Globus pallidus (tissue), 1 donor: ENCODE data around the gene ID3.

Experiments
- DNase-seq: peaks from one replicate; pipeline ENCODE4 v3.0.0-alpha.2; 2015; ENCODE audit warnings: low spot score

The ID3 gene, protein sequence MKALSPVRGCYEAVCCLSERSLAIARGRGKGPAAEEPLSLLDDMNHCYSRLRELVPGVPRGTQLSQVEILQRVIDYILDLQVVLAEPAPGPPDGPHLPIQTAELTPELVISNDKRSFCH

DNA sequence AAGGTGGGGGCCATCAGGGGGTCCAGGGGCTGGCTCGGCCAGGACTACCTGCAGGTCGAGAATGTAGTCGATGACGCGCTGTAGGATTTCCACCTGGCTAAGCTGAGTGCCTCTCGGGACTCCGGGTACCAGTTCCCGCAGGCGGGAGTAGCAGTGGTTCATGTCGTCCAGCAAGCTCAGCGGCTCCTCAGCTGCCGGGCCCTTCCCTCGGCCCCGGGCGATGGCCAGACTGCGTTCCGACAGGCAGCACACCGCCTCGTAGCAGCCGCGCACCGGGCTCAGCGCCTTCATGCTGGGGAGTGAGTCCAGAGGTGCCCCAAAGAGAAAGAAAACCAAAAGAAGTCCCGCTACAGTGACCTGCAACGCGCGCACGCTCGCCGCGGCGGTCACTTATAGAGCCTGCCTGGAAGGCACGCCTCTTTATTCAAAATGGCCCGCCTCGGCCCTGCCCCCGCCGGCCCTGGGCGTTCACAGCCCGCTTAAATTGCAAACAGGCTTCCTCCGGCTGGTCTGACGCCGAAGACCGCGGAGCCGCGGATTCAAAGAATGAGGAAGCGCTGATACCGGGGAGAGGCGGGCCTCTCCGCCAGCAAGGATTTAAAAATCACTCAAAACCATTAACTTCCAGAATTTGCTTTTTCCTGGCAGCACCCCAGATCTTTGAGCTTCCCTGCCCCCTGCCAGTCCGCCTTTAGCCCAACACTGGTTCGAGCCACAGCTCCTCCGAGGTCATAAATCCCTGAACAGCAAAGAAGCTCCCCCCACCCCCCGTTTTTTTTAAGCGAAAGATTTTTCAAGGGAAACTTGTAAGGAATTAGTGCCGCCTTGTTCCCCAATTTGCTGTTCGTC lies at the start of gene ID3:
TSS of gene ID3 (minus strand) at position 366 of the 849 bp plus-strand sequence. CDS start at position 291, 75 bp downstream.
- peak; percentile 92 for DNase-seq

DNA sequence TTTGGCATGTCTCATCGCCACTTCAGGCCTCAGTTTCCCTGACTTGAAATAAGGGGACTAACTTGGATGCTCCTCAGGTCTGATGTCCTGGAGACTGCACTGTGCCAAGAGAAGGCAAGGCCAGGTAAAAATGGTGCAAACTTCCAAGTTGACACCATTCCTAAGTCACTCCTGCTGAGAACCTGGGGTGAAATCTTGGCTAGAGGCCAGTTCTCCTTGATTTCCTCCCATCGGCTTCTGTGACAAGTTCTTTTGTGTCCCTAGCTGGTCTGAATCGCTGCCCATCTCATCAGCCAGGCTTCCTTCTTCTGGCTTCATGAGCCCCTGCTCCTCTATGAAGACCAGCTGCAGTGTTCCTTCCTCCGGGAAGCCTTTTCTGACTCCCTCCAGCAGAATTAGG lies 48.6 kb upstream of the ID3 start:
- DNase-seq: no peak

DNA sequence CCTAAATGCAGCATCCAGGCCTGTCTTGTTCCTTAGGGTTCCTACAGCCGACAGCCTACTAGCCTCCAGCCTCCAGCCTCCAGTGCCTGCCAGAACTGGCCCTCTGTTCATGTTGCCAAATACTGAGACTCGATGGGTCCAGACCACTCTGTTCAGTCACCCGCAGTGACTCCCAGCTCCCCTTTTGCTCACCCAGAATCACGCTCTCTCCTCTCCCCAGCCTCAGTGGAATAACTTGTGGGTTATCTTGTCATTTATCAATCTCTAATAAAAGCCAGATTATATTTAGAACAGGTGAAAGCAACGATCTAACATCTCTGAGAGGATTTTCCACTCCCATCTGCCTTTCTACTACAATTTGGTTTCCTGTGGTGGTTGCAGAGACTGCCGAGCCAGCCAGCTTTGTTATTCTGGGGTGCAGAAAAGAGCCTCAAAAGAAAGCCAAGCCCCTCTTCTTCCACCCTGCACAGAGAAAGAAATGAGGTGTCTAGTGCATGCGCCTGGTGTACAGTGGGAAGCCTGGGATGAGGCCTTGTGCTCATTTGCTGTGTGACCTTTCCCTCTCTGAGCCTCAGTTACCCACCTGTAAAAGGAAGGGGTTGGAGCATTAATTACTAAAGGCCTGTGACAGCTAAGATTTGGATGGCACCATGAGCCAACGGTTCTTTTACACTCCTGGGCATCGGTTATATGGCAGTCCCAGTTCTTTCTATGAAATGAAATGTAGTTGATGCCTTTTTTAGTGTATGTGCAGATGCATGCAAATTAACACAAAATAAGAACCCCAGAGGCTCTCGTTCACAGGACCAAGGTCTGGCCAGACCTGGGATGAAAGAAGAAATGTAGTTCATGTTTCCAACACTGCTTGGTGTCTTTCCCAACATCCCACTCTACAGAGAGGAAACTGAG lies 42.9 kb upstream of the ID3 start:
- DNase-seq: no peak

DNA sequence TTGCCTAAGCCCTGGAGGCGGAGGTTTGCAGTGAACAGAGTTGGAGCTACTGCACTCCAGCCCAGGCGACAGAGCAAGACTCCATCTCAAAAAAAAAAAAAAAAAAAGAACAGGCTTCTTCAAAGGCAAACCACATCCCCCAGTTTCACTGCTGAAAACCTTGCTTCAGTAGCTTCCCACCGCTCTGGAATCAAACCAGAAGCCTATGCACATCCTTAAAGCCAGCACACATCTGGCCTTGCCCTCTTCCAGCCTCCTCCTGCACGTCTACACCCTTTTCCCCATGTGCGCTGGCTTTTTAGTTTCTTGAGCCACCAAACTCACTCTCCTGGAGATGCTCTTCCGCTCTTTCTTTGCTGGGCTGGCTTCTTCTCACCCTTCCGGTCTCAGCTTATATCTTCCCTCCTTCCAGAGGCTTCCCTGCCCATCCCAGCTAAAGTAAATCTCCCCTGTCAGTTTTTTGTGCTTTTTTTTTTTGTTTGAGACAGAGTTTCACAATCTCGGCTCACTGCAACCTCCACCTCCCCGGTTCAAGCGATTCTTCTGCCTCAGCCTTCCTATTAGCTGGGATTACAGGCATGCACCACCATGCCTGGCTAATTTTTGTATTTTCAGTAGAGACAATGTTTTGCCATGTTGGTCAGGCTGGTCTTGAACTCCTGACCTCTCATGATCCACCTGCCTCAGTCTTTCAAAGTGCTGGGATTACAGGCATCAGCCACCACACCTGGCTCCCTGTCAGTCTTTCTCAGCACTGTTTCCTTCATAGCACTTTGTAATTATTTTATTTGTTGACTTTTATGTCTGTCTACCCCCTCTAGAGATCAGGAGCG lies 42.0 kb upstream of the ID3 start:
- DNase-seq: no peak

GRCh38 chr1:23600283-23600682 lies 41.0 kb upstream of the ID3 start:
- no peak for DNase-seq

- no peak for DNase-seq
Observed at GRCh38 chr1:23599125-23599524, 39.8 kb upstream of the ID3 start.

DNA sequence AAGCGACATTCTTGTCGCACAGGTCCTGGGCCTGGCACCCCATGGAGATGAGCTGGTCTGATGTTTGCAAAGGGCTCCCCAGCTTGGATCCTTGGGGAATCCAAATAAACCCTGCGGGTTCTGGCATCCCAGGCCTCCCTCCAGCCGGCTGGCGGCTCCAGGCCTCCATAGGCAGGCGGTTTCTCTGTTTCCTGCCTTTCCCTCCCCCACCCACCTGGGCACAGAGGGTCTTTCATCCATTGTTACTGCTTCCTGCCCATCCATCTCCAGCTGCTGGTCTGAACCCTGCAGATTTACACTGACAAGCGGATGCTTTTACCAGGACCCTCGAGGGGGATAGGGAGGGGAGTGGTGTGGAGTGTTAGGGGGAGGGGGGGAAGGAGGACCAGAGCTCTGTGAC lies 39.1 kb upstream of the ID3 start:
- peak; percentile 41 for DNase-seq

- DNase-seq: no peak
Observed at GRCh38 chr1:23597635-23598388, 38.5 kb upstream of the ID3 start.

DNA sequence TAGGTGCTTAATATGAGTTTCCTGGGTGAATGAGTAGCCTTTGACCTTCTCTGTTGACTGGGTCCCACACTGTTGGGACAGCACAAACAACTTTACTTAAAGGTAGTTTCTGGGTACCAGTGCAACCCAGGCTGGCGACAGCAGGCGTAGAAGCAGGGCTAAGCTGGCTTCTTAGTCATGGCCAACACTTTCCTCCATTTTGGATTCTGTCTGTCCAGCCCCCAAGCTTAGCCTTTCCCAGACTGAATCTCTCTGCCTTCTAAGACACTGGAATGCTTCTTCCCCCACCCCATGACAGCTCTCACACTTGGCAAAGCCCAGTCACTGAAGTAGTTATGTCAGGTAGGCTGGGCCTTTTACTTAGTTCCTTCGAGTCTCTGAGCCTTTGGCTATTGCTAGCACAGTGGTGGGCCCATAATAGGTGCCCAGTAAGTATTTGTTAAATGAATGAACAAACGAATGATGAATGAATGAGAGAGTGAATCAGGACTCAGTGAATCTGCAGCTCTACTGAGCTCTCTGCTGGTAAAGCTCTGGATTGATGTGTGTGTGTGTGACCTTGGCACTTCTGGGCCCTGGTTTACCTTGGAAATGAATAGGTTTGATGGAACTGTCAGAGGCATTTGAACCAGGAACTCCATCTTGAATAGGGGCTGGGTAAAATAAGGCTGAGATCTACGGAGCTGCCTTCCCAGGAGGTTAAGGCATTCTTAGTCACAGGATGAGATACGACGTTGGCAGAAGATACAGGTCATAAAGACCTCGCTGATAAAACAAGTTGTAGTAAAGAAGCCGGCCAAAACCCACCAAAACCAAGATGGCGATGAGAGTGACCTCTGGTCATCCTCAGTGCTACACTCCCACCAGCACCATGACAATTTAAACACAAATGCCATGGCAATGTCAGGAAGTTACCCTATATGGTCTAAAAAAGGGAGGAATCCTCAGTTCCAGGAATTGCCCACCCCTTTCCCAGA lies 37.4 kb upstream of the ID3 start:
- no peak for DNase-seq

DNA sequence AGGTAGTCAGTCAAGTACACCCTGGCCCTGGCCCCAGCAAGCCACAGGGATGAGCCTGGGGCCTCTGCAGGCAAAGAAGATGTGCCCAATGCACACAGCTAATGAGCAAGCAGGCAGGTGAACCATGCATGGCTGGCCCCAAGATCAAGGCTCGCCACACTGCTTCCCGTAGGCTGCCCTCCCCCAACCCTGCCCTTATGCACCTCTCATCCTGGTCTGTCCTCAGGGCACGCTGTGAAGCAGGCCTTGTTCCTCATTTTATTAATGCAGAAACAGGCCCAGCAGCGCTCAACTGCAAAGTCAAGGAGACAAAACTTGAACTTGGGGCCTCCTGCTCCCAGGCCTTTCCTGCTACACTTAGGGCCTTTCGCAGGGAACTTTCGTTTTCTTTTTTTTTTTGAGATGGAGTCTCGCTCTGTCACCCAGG lies 35.6 kb upstream of the ID3 start:
- DNase-seq: no peak

DNA sequence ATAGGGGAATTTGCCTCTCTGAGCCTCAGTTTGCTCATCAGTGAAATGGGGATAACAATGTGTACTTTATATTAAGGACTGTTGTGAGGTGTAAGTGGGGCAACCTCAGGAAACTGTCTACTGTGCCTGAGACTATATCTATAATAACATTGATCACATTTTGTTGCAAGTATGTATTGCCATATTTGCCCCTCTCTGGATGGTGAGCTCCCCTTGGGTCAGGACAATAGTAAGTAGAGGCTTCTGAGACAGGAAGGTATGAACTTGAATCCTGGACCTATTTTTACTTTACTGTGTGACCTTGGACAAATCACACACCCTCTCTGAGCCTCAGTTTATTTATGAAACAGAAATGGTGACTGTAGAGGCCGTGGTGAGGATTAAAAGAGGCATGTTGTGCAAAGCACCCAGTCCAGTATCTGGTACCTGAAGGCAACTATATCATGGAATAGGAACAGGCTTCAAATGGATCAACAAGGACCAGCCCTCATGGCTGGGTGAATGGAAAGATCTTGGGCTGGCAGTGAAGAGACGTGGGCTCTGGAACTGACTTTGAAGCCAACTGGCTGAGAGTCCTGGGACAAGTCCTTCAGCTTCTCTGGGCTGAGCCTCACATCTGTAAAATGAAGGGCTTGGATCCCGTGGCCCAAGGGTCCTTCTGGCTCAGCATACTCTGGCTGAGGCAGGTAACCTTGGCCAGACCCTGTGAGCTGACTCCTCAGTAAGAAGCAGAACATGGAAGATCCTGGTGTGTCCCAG lies 35.0 kb upstream of the ID3 start:
- DNase-seq: no peak

- no peak for DNase-seq
Observed at GRCh38 chr1:23593556-23594148, 34.4 kb upstream of the ID3 start.

- no peak for DNase-seq
Observed at GRCh38 chr1:23593042-23593521, 33.8 kb upstream of the ID3 start.

DNA sequence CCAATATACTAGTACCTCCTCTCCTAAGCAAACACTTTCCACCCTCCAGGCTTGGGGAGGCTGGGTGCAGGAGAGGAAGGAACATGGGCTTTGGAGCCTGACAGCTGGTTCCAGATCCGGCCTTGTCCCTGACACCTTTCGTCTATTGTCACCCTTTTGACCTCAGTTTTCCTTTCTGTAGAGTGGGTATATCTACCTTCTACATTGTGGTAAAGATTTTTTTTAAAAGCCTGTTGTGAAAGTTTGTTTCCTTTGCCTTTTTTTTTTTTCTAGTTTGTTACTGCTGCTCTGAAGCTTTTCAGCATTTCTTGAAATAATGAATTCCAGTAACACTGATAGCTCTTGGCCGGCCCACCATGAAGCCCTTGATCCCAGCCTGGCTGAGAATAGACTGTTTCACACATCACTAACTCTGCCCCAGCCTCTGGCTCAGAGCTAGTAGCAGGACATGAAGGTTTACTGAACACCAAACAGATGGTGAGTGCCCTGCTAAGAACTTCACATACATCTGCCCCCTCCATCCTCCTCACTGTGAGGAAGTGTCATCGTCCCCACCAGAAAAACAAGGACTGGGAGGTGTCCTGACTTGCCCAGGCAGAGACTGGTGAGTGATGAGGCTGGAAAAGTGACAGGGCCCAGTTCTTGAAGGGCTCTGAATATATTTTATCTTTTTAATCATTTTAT lies 33.0 kb upstream of the ID3 start:
- DNase-seq: no peak

DNA sequence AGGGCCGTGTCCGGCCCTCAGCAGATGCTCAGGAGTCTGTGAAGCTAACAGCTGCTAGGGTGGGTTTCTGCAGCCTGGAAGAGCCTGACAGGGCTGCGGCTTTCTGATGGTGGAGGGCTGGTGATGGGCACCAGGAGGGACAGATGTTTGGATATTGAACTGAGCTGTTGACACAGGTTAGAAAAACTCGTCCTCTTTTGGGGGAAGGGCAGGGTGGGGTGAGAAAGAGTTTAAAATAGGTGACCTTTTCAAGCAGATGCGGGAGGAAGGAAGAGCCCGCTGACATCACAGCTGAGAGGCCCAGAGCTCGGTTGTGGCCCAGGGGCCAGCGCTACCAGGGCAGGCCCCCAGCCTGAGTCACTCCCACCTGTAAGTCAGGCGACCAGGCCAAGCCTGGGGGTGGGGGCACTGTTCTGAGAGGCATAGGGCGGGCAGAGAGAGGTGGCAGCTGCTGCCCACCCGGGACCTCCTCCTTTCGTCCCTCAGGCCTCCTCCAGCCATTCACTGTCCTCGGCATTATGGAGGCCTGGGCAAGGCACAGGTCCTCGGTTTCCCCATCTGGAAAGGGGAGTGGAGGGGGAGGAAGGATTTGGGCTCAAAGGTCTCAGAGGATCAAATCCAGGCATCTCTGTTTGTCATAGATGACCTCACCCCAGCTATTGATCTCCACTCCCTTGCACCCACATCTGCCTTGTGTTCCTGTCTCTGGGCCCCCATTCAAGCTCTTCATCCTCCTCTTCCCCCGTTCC lies 32.3 kb upstream of the ID3 start:
- no peak for DNase-seq

DNA sequence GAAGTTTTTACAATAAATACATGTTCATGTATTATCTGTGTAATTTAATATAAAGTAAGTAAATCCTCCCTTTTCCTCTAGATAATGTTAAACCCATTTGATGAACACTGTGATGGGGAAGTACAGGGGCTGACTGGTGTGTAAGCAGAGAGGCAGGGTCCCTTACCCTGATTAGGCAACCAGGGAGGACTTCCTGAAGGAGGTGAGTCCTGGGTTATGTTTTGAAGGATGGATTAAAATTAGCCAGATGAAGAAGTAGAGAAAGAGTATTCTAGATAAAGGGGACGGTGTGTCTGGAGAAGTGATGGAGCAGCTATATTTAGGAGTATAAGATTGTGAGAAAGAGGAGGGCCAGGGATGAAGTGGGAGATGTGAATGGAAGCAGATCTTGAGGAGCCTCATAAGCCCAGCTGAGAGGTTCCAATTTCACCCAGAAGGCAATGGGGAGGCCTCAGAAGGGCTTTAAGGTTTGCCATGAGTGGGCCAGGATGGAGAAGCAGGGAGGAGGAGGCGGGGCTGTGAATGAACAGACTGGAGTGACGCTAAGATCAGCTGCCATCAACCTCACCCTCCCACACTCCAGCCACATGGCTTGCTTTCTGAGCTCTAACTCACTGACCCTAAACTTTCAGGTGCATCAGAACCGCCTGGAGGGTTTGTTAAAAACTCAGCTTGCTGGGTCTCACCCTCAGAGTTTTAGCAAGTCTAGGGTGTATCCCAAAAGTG lies 30.9 kb upstream of the ID3 start:
- DNase-seq: no peak
